Astrocyte of the spinal cord (primary cell): ENCODE data around the gene BABAM2.

Experiments
- DNase-seq: peaks from one replicate; pipeline ENCODE4 v3.0.0; 2011; ENCODE audit warnings: low read depth, low spot score
- H3K4me3 ChIP-seq: 2 replicates; pipeline ENCODE4 v1.5.1; 2011; ENCODE audit warnings: low read depth, mild to moderate bottlenecking, low read length, moderate library complexity
- CTCF ChIP-seq: IDR thresholded peaks from 2 replicates; pipeline ENCODE4 v1.5.1; 2012; ENCODE audit warnings: low read depth, mild to moderate bottlenecking, low read length, inconsistent platforms
- in situ Hi-C: cut with HindIII; loops from 2 replicates; pipeline ENCODE4 v1.10.0; 2017; ENCODE audit warnings: low sequenced_read_pairs

The BABAM2 gene

GRCh38 chr2:28350791-28351285 lies 460.3 kb downstream of the BABAM2 start:
- no peak for DNase-seq
- no peak for TF ChIP-seq CTCF
- no peak overlapping the region for H3K4me3 ChIP-seq
- in situ Hi-C loops = no loop called here

GRCh38 chr2:28351621-28352020 lies 461.1 kb downstream of the BABAM2 start:
- in situ Hi-C loops = no loop called here
- no peak for DNase-seq
- no peak for TF ChIP-seq CTCF
- H3K4me3 ChIP-seq = no peak overlapping the region

GRCh38 chr2:28352104-28352503 lies 461.6 kb downstream of the BABAM2 start:
- no peak overlapping the region for H3K4me3 ChIP-seq
- DNase-seq = no peak
- in situ Hi-C loops = no loop called here
- TF ChIP-seq CTCF = no peak

GRCh38 chr2:28352610-28353195 lies 462.2 kb downstream of the BABAM2 start:
- no peak overlapping the region for H3K4me3 ChIP-seq
- no peak for TF ChIP-seq CTCF
- DNase-seq = no peak
- in situ Hi-C loops = no loop called here

GRCh38 chr2:28354920-28355520 lies 464.5 kb downstream of the BABAM2 start:
- no peak for DNase-seq

GRCh38 chr2:28355521-28356094 lies 465.1 kb downstream of the BABAM2 start:
- no peak for TF ChIP-seq CTCF
- in situ Hi-C loops = no loop called here
- DNase-seq = no peak
- H3K4me3 ChIP-seq = no peak overlapping the region

More at GRCh38 chr2:28354920-28355520, 464.5 kb downstream of the BABAM2 start:
- in situ Hi-C loops = no loop called here
- no peak overlapping the region for H3K4me3 ChIP-seq
- TF ChIP-seq CTCF = no peak
